Measurements from ENCODE around the gene EIF2B1.

- TF ChIP-seq POLR2AphosphoS5 (IDR thresholded peaks at IDR 0.05) (no peak), CTCF (IDR thresholded peaks at IDR 0.05) (no peak), POLR2A (IDR thresholded peaks at IDR 0.05) (no peak), EP300 (IDR thresholded peaks at IDR 0.05) (no peak)
These were observed 11.9 kb upstream of the EIF2B1 start for GRCh38 chr12:123645380-123645779.

All from upper lobe of left lung (tissue), 4 donors.